IMR-90 (cell line): ENCODE results near the gene TMBIM6. TPM values are rescaled to one million over a fixed set of nuclear protein-coding genes. Genes with fewer than 3 reads are reported as not detected.
A peak's percentile ranks its signal among the peaks of the same experiment; 100 is the strongest.
"Not testable (repeated sequence)": the region's sequence is repeated elsewhere in the genome, so short reads cannot be mapped to it uniquely, and the experiment has no call there.

ENCODE experiments used
- ATAC-seq: fragments of 200-7000 bp; cut with Tn5 transposase; 2 replicates; pipeline ENCODE4 v1.9.1; 2020; ENCODE audit warnings: low read depth, mild to moderate bottlenecking, moderate library complexity
- BruUV-seq: library from RNA; stranded (reverse); fragments of 400-500 nt; replicated peaks from 2 replicates; lab custom pipeline; 2021; lab: Mats Ljungman, UMichigan
- CTCF ChIA-PET: fragments of 300-600 bp; formaldehyde crosslinking; extraction: SDS; loops from one replicate; lab custom pipeline; 2021; ENCODE audit warnings: antibody characterized with exemption; lab: Yijun Ruan, JAX
- POLR2A ChIA-PET: fragments of 300-600 bp; sonication (Branson Sonifier 250); formaldehyde crosslinking; loops from one replicate; lab custom pipeline; 2022; ENCODE audit warnings: antibody characterized with exemption; ENCODE audit not compliant: unreplicated experiment; lab: Charles Lee
- DNase-seq: peaks from one replicate; pipeline ENCODE4 v3.0.0; 2013
- H2AFZ ChIP-seq: replicated peaks from 2 replicates; pipeline ENCODE3; 2013; ENCODE audit warnings: low read length, mild to moderate bottlenecking; ENCODE audit not compliant: poor library complexity
- H2AK5ac ChIP-seq: 2 replicates; pipeline ENCODE4 v1.6.1; 2013; ENCODE audit warnings: low read depth, low read length, inconsistent platforms
- H2AK9ac ChIP-seq: replicated peaks from 2 replicates; pipeline ENCODE3; 2013; ENCODE audit warnings: mild to moderate bottlenecking, low read depth, low read length, moderate library complexity; ENCODE audit not compliant: poor library complexity
- H2BK120ac ChIP-seq: 2 replicates; pipeline ENCODE4 v1.6.1; 2013; ENCODE audit warnings: low read depth, low read length, inconsistent platforms
- H2BK15ac ChIP-seq: 3 replicates; pipeline ENCODE4 v1.6.1; 2013; ENCODE audit warnings: low read depth, low read length, inconsistent platforms
- H2BK20ac ChIP-seq: 2 replicates; pipeline ENCODE4 v1.6.1; 2013; ENCODE audit warnings: low read depth, mild to moderate bottlenecking, inconsistent platforms, low read length, moderate library complexity
- H2BK5ac ChIP-seq: 2 replicates; pipeline ENCODE4 v1.6.1; 2013; ENCODE audit warnings: mild to moderate bottlenecking, low read depth, low read length, inconsistent platforms; ENCODE audit not compliant: poor library complexity, severe bottlenecking
- H3K14ac ChIP-seq: replicated peaks from 2 replicates; pipeline ENCODE4 v1.6.1; 2013; ENCODE audit warnings: low read depth, low read length, inconsistent platforms
- H3K18ac ChIP-seq: 2 replicates; pipeline ENCODE4 v1.6.1; 2013; ENCODE audit warnings: low read depth, low read length, control low read depth
- H3K23ac ChIP-seq: 2 replicates; pipeline ENCODE4 v1.6.1; 2013; ENCODE audit warnings: low read depth, low read length, inconsistent platforms
- H3K27ac ChIP-seq: 2 replicates; pipeline ENCODE4 v1.5.1; 2013; ENCODE audit warnings: mild to moderate bottlenecking, control low read depth, low read length; ENCODE audit not compliant: insufficient read depth
- H3K27me3 ChIP-seq: 2 replicates; pipeline ENCODE4 v1.6.1; 2013; ENCODE audit warnings: low read length; ENCODE audit not compliant: control insufficient read depth, insufficient read depth
- H3K36me3 ChIP-seq: 2 replicates; pipeline ENCODE4 v1.6.1; 2013; ENCODE audit warnings: low read length, mixed read lengths; ENCODE audit not compliant: control insufficient read depth, insufficient read depth
- H3K4ac ChIP-seq: 2 replicates; pipeline ENCODE4 v1.6.1; 2013; ENCODE audit warnings: low read depth, low read length, inconsistent platforms
- H3K4me1 ChIP-seq: 2 replicates; pipeline ENCODE4 v1.6.1; 2013; ENCODE audit warnings: low read length, mixed read lengths; ENCODE audit not compliant: control insufficient read depth, insufficient read depth
- H3K4me2 ChIP-seq: 2 replicates; pipeline ENCODE4 v1.6.1; 2013; ENCODE audit warnings: low read depth, mild to moderate bottlenecking, control low read depth, low read length, moderate library complexity
- H3K4me3 ChIP-seq: 2 replicates; pipeline ENCODE4 v1.5.1; 2013; ENCODE audit warnings: low read depth, mild to moderate bottlenecking, control low read depth, low read length, moderate library complexity; ENCODE audit not compliant: insufficient read depth
- H3K56ac ChIP-seq: 2 replicates; pipeline ENCODE4 v1.6.1; 2013; ENCODE audit warnings: low read length, inconsistent platforms; ENCODE audit not compliant: insufficient read depth; ENCODE audit errors: extremely low read depth
- H3K79me1 ChIP-seq, 2 experiments: 2 replicates each; pipeline ENCODE4 v1.6.1; 2013; ENCODE audit warnings: low read length in 2 of 2, inconsistent platforms in 1 of 2, low read depth in 1 of 2
- H3K9ac ChIP-seq: 2 replicates; pipeline ENCODE4 v1.6.1; 2013; ENCODE audit warnings: low read depth, low read length, control low read depth
- H3K9me1 ChIP-seq: 2 replicates; pipeline ENCODE4 v1.6.1; 2013; ENCODE audit warnings: low read length, inconsistent platforms; ENCODE audit not compliant: insufficient read depth
- H3K9me3 ChIP-seq: 2 replicates; pipeline ENCODE4 v1.6.1; 2013; ENCODE audit warnings: low read length; ENCODE audit not compliant: control insufficient read depth, insufficient read depth
- H4K20me1 ChIP-seq: 2 replicates; pipeline ENCODE4 v1.6.1; 2013; ENCODE audit warnings: low read length, inconsistent platforms; ENCODE audit not compliant: insufficient read depth
- H4K5ac ChIP-seq: 2 replicates; pipeline ENCODE4 v1.6.1; 2013; ENCODE audit warnings: mild to moderate bottlenecking, low read depth, low read length, control low read depth
- H4K8ac ChIP-seq, 2 experiments: 2 replicates each; pipeline ENCODE4 v1.6.1; 2013; ENCODE audit warnings: low read depth in 2 of 2, low read length in 2 of 2, control low read depth in 1 of 2, inconsistent platforms in 1 of 2
- H4K91ac ChIP-seq: 2 replicates; pipeline ENCODE4 v1.6.1; 2013; ENCODE audit warnings: low read depth, low read length, inconsistent platforms; ENCODE audit not compliant: insufficient read depth
- NFE2L2 ChIP-seq: fragments of 150-350 bp; IDR thresholded peaks from 2 replicates; pipeline ENCODE4 v1.6.1; 2016; ENCODE audit warnings: low read depth, mild to moderate bottlenecking, low read length
- WGBS, 2 experiments: methylation state at CpG; one replicate each; pipeline versions ENCODE4 v1.1.5 to v1.1.7; 2013; ENCODE audit warnings: missing lambda C conversion rate in 2 of 2; ENCODE audit not compliant: insufficient read length in 1 of 2; ENCODE audit errors: extremely low coverage in 2 of 2; 5-methylcytosine and 5-hydroxymethylcytosine counted together
- dilution Hi-C: fragments of 300-500 bp; cut with HindIII; formaldehyde crosslinking; loops from one replicate; pipeline ENCODE4 v1.14.3; 2018; ENCODE audit warnings: low sequenced_read_pairs; ENCODE audit not compliant: unreplicated experiment
- in situ Hi-C: fragments of 300-500 bp; cut with MboI; formaldehyde crosslinking; loops from 3 replicates; pipeline ENCODE4 v1.14.3; 2019; ENCODE audit warnings: low sequenced_read_pairs, inconsistent platforms, mixed read lengths
- intact Hi-C: fragments of 100-400 bp; cut with micrococcal nuclease; formaldehyde crosslinking; loops from 2 replicates; pipeline ENCODE4 v1.10.0; 2022
- polyA plus RNA-seq, 3 experiments: library from polyadenylated mRNA; depleted of rRNA; stranded (reverse); fragments of >200 nt; gene quantifications; 2 replicates each; pipeline ENCODE4 v1.2.3, GENCODE V29; 2012; ENCODE audit warnings: low replicate concordance in 1 of 3
- total RNA-seq: library from RNA; depleted of rRNA; stranded (reverse); fragments of >200 nt; gene quantifications from 2 replicates; pipeline ENCODE4 v1.2.3, GENCODE V29; 2012

The TMBIM6 gene
- total and polyA plus RNA-seq, 2 of the 4 experiments (the other 2 are of a cell fraction) = 255 to 285 TPM

DNA sequence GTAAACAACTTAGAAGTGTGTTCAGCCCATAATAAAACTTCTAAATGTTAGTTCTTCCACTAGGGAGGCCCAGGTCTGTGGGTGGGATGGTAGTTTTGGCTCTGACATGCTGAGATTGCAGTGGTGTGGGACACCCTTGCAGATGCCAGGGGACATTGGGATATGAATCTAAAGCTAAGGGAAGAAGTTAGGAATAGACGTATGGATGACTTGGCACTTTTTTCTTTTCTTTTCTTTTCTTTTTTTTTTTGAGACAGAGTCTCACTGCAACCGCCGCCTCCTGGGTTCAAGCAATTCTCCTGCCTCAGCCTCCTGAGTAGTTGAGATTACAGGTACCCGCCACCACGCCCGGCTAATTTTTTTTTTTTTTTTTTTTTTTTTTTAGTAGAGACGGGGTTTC, 31.7 kb downstream of the TMBIM6 start:
- H4K20me1 ChIP-seq, H3K4me2 ChIP-seq, H3K36me3 ChIP-seq, H4K5ac ChIP-seq, H3K18ac ChIP-seq, H3K9ac ChIP-seq, H3K9me1 ChIP-seq, H3K4ac ChIP-seq, H3K56ac ChIP-seq, H2BK15ac ChIP-seq, H3K79me1 ChIP-seq, H4K91ac ChIP-seq, H2AFZ ChIP-seq, H2AK5ac ChIP-seq, BruUV-seq, H3K27ac ChIP-seq, H3K27me3 ChIP-seq, ATAC-seq, H2BK120ac ChIP-seq, DNase-seq, H4K8ac ChIP-seq, H3K9me3 ChIP-seq, intact Hi-C loops, H2AK9ac ChIP-seq, H2BK5ac ChIP-seq, H3K23ac ChIP-seq, dilution Hi-C loops, H3K4me3 ChIP-seq, H3K4me1 ChIP-seq, H3K14ac ChIP-seq, H2BK20ac ChIP-seq: not testable (repeated sequence)
- CTCF ChIA-PET = interaction anchor here (0.6 to 0.7 kb wide), 2 partner anchors 8 to 96 kb away, joined by 4 to 6 read pairs; no protein-coding TSS in a partner anchor
- in situ Hi-C loops = loop anchor here (10.0 kb wide), 1 partner anchor 192 kb away; the partner anchor contains the start of gene AQP5
- peak; percentile 74 for TF ChIP-seq NFE2L2
- no CpG with 5 or more reads among the region's 7 CpGs for WGBS, 2 experiments
- POLR2A ChIA-PET = interaction anchor here (0.7 kb wide), 1 partner anchor 124 kb away, joined by 7 read pairs; no protein-coding TSS in a partner anchor
